SH-SY5Y (cell line): ENCODE data around the gene PET100.

Experiments used
- GATA2 ChIP-seq: IDR thresholded peaks from 2 replicates; pipeline ENCODE4 v1.6.1; 2011; ENCODE audit warnings: mild to moderate bottlenecking, low read depth, low read length
- GATA3 ChIP-seq: IDR thresholded peaks from 2 replicates; pipeline ENCODE4 v1.6.1; 2011; ENCODE audit warnings: low read depth, mild to moderate bottlenecking, low read length, moderate library complexity

GRCh38 chr19:7645656-7646425 is 16.2 kb downstream of the PET100 start:
- no peak for TF ChIP-seq GATA2
- no peak for TF ChIP-seq GATA3
